ENCODE results near the gene PFDN5.

Gene PFDN5

DNA sequence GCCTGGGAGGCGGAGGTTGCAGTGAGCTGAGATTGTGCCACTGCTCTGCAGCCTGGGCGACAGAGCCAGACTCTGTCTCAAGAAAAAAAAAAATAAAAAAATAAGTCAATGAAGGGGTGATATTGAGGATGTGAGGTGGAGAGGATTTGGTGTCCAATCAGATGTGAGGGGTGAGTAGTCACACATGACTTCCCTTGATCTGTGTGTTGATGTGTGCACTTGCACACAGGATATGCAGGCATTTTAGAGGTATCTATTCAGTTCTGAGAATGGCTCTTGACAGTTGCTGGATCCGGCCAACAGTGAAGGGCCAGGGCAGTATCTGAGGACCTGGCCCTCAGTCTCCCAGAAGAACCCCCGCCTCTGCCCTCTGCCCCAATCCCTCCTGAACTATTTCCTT is 48.6 kb downstream of the PFDN5 start:
- Histone ChIP-seq H3K27me3 (ENCODE audit: low read depth) (peaks cover under 1% of the 10 kb centered on the region), H3K36me3 (replicated peaks) (no peaks in the 10 kb centered on the region), H3K4me3 (no peak overlapping the region), H3K9me3 (no peaks in the 10 kb centered on the region), H3K4me1 (peaks cover 6% of the 10 kb centered on the region; the same call in 1 of the 2 replicates)
- no peak for DNase-seq (ENCODE audit: low spot score in 2 of 2)
- in situ Hi-C loops (cut with MboI; ENCODE audit: low sequenced_read_pairs) = no loop called here

DNA sequence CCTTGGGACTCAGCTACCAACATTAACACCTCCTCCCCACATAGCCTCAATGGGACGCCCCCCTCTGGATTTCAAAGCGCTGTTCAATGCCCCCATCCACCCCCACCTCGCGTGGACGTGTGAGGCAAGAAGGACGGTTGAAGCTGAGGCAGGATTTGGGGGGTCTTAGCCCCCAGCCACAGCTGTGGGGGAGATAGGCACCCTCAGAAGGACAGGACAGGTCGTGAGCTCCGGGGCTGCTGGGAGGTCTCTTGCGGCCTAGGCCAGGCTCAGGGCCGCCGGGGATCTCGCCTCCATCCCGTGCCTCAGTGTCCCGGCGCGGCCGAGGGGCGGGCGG is 49.1 kb downstream of the PFDN5 start:
- H3K36me3 ChIP-seq (replicated peaks) = no peaks in the 10 kb centered on the region
- H3K4me3 ChIP-seq = peak overlapping the region; percentile 52
- peaks cover 6% of the 10 kb centered on the region; the same call in 1 of the 2 replicates for H3K4me1 ChIP-seq
- no peak for DNase-seq (ENCODE audit: low spot score in 2 of 2)
- no peaks in the 10 kb centered on the region for H3K27me3 ChIP-seq (ENCODE audit: low read depth)
- no peaks in the 10 kb centered on the region for H3K9me3 ChIP-seq
- in situ Hi-C loops (cut with MboI; ENCODE audit: low sequenced_read_pairs) = no loop called here

DNA sequence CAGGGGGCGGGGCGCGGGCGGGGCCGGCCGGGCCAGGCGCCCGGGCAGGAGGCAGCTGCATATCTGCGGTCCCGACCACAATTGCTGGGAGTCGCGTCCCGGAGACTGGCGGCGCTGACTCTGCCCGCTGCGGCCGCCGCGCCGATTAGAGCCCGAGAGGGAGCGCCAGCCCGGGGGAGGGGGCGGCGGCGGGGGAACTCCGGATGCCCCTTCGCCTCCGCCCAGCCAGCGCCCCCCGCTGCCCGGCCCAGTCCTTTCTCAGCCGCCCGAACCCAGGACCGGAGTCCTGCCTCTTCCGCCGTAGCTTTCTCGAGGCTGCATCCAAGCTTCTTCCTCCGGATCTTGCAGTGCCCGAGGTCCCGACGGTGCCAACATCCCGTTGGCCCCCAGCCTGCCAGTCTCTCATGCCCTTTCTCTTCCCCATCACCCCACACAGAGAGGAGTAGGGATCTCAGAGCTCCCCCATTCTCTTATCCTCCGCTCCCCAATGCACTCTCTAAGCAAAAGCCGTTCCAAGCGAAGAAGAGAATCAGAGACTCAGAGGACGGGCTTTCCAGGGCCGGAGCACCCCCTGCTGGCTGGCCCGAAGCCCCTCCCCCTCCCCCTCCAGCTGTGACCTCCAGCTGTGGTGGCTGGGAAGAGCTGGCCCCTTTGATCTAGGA is 49.6 kb downstream of the PFDN5 start:
- Histone ChIP-seq H3K36me3 (replicated peaks) (no peaks in the 10 kb centered on the region), H3K4me1 (peaks cover 6% of the 10 kb centered on the region; the same call in 1 of the 2 replicates), H3K27me3 (ENCODE audit: low read depth) (no peaks in the 10 kb centered on the region), H3K4me3 (peak overlapping the region; percentile 52), H3K9me3 (no peaks in the 10 kb centered on the region)
- DNase-seq (ENCODE audit: low spot score in 2 of 2) = peak; percentile 59 to 87
- in situ Hi-C loops (cut with MboI; ENCODE audit: low sequenced_read_pairs) = no loop called here

DNA sequence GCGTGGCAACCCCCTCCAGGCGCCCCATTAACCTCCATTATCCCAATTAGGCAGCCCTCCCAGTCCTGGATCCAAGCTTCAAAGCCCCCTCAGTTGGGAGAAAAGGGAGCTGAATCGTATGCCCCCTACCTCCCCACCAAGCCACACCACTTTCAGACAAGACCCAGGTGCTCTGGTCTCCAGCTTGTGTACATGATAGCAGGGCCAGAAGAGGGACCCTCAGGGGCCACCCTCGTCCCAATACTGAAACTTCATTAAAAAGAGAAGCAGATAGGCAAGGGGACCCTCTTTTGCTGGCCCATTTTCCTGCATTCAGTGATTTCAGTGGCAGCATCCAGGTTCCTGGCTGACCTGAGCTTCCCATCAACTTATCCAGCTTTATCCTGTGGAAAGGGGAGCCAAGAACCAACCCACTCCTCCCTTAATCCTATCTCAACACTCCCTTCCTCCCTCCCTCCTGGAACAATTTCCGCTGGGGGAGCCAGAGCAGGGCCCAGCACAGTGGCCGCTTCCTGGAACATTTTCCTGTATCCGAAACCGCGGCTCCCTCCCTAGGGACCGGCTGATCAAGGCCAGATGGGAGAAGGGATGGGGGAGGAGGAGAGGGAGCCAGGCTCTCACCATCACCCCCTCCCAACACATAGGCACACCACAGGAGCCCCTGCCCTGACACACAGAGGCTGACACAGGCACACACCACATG is 50.3 kb downstream of the PFDN5 start:
- in situ Hi-C loops (cut with MboI; ENCODE audit: low sequenced_read_pairs) = no loop called here
- H3K4me3 ChIP-seq = peak overlapping the region; percentile 52

DNA sequence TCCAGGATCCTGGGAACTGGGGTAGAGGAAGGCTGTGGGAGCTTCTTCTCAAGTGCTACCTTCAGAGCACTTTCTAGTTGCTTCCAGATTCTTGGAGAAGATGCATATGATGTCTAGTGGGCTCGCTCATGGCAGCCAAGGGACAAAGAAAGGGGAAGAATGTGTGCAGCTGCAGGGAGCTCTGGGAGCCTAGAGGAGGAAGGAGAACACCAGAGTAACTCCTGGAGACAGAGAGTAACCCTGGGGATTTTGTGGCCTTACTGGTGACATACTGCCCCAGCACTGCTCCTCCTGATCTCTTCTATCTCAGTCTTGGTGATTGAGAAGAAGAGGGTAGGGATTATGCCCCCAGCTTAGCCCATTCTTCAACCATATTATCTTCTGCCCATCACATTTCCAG is 51.1 kb downstream of the PFDN5 start:
- no peak for DNase-seq (ENCODE audit: low spot score in 2 of 2)
- H3K9me3 ChIP-seq = no peaks in the 10 kb centered on the region
- in situ Hi-C loops (cut with MboI; ENCODE audit: low sequenced_read_pairs) = no loop called here
- H3K36me3 ChIP-seq (replicated peaks) = no peaks in the 10 kb centered on the region
- no peaks in the 10 kb centered on the region for H3K27me3 ChIP-seq (ENCODE audit: low read depth)
- peaks cover 6% of the 10 kb centered on the region; the same call in 1 of the 2 replicates for H3K4me1 ChIP-seq
- H3K4me3 ChIP-seq = no peak overlapping the region

More for the DNA sequence above, 50.3 kb downstream of the PFDN5 start:
- Histone ChIP-seq H3K36me3 (replicated peaks) (no peaks in the 10 kb centered on the region), H3K4me1 (peaks cover 6% of the 10 kb centered on the region; the same call in 1 of the 2 replicates), H3K27me3 (ENCODE audit: low read depth) (no peaks in the 10 kb centered on the region), H3K9me3 (no peaks in the 10 kb centered on the region)
- peak in 1 of 2 experiments; percentile 25 for DNase-seq (ENCODE audit: low spot score in 2 of 2)

DNA sequence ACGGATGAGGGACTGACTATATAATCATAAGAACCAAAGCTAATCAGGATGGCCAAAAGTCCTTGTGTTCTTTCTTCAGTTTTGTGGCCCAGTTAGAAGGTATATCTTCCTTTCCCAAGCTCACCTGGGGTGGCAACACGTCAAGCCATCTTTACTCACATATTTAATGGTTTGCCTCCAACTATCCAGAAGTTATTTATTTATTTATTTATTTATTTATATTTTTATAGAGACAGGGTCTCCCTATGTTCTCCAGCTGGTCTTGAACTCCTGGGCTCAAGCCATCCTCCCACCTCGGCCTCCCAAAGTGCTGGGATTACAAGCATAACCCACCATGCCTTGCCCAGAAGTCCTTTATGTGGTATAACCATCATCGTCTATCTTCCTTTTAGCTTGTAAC is 52.6 kb downstream of the PFDN5 start:
- Histone ChIP-seq H3K9me3 (no peaks in the 10 kb centered on the region), H3K4me1 (peaks cover 6% of the 10 kb centered on the region), H3K36me3 (replicated peaks) (no peaks in the 10 kb centered on the region), H3K4me3 (no peak overlapping the region), H3K27me3 (ENCODE audit: low read depth) (no peaks in the 10 kb centered on the region)
- in situ Hi-C loops (cut with MboI; ENCODE audit: low sequenced_read_pairs) = no loop called here
- no peak for DNase-seq (ENCODE audit: low spot score in 2 of 2)
